ENCODE results near the gene DONSON. TPM values are rescaled to one million over a fixed set of nuclear protein-coding genes. Genes with fewer than 3 reads are reported as not detected.

Gene DONSON
- total and polyA plus RNA-seq, 4 donors, result 5.3 to 11.6 (median 8.0) TPM

- DNase-seq, result peak in 1 of 3 donors; percentile 4
- no peak for TF ChIP-seq CTCF (IDR thresholded peaks at IDR 0.05; ENCODE audit: control extremely low read depth, extremely low read depth)
- no peak for ATAC-seq (ENCODE audit: insufficient read depth, low FRiP score)
Observed at GRCh38 chr21:33572350-33572749, 16.1 kb downstream of the DONSON start.

GRCh38 chr21:33569991-33570390 lies 18.5 kb downstream of the DONSON start:
- Histone ChIP-seq H3K4me3 (no peak overlapping the region), H3K9me3 (ENCODE audit: control insufficient read depth in 4 of 4, insufficient read depth in 3 of 4, low read length in 3 of 4) (no peaks in the 10 kb centered on the region), H3K36me3 (ENCODE audit: control insufficient read depth in 4 of 4, insufficient read depth in 4 of 4, low read length in 4 of 4) (peaks cover 14 to 61% (median 29%) of the 10 kb centered on the region in 4 donors), H3K27ac (ENCODE audit: low read depth in 1 of 2, low read length in 1 of 2) (no peak overlapping the region), H3K4me1 (ENCODE audit: control insufficient read depth in 5 of 5, insufficient read depth in 5 of 5, low read length in 5 of 5) (peaks cover 0 to 2% (median 0%) of the 10 kb centered on the region in 5 donors), H3K27me3 (ENCODE audit: control insufficient read depth in 3 of 3, insufficient read depth in 3 of 3, low read length in 2 of 3) (no peaks in the 10 kb centered on the region), H3K9ac (ENCODE audit: insufficient read depth in 1 of 2, low read length in 2 of 2) (no peak overlapping the region)
- DNase-seq (no peak), ATAC-seq (ENCODE audit: insufficient read depth, low FRiP score) (no peak)
- WGBS, 2 donors, result 94 to 96% methylated on average over 5 of the region's 5 CpGs
- no peak for TF ChIP-seq CTCF (IDR thresholded peaks at IDR 0.05; ENCODE audit: control extremely low read depth, extremely low read depth)

More at GRCh38 chr21:33572350-33572749, 16.1 kb downstream of the DONSON start:
- H3K36me3 ChIP-seq (ENCODE audit: control insufficient read depth in 4 of 4, insufficient read depth in 4 of 4, low read length in 4 of 4), result peaks cover 19 to 67% (median 38%) of the 10 kb centered on the region in 4 donors
- no peak overlapping the region for H3K27ac ChIP-seq (ENCODE audit: low read depth in 1 of 2, low read length in 1 of 2)
- peaks cover 0 to 2% (median 0%) of the 10 kb centered on the region in 5 donors for H3K4me1 ChIP-seq (ENCODE audit: control insufficient read depth in 5 of 5, insufficient read depth in 5 of 5, low read length in 5 of 5)
- H3K4me3 ChIP-seq, result no peak overlapping the region
- WGBS, 2 donors, result 54 to 63% methylated on average over 3 of the region's 3 CpGs
- no peaks in the 10 kb centered on the region for H3K9me3 ChIP-seq (ENCODE audit: control insufficient read depth in 4 of 4, insufficient read depth in 3 of 4, low read length in 3 of 4)
- H3K9ac ChIP-seq (ENCODE audit: insufficient read depth in 1 of 2, low read length in 2 of 2), result no peak overlapping the region
- no peaks in the 10 kb centered on the region for H3K27me3 ChIP-seq (ENCODE audit: control insufficient read depth in 3 of 3, insufficient read depth in 3 of 3, low read length in 2 of 3)

DNA sequence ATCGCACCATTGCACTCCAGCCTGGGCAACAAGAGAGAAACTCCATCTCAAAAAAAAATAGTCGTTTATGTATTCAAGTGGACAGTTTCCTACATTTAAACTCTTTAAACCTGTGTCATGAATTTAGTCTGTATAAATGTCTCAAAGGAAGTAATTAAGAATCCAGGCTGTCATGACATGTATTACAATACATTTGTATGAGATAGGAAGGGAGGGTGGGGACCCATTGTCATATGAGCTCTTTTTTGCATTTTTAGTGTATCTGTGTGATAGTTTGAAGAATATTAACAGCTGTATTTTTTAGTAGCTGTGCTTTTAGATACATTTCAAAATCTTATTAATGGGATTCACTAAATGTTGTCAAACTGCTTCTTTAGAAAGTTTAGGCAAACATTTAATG lies 20.0 kb downstream of the DONSON start:
- no peak for DNase-seq
- Histone ChIP-seq H3K9me3 (ENCODE audit: control insufficient read depth in 4 of 4, insufficient read depth in 3 of 4, low read length in 3 of 4) (no peaks in the 10 kb centered on the region), H3K4me1 (ENCODE audit: control insufficient read depth in 5 of 5, insufficient read depth in 5 of 5, low read length in 5 of 5) (peaks cover 0 to 2% (median 0%) of the 10 kb centered on the region in 5 donors), H3K4me3 (no peak overlapping the region), H3K9ac (ENCODE audit: insufficient read depth in 1 of 2, low read length in 2 of 2) (no peak overlapping the region), H3K27me3 (ENCODE audit: control insufficient read depth in 3 of 3, insufficient read depth in 3 of 3, low read length in 2 of 3) (no peaks in the 10 kb centered on the region), H3K27ac (ENCODE audit: low read depth in 1 of 2, low read length in 1 of 2) (no peak overlapping the region), H3K36me3 (ENCODE audit: control insufficient read depth in 4 of 4, insufficient read depth in 4 of 4, low read length in 4 of 4) (peaks cover 13 to 58% (median 25%) of the 10 kb centered on the region in 4 donors)
- ATAC-seq (ENCODE audit: insufficient read depth, low FRiP score), result no peak
- TF ChIP-seq CTCF (IDR thresholded peaks at IDR 0.05; ENCODE audit: control extremely low read depth, extremely low read depth), result no peak
- WGBS, 2 donors, result 82 to 85% methylated on average over 2 of the region's 2 CpGs

DNA sequence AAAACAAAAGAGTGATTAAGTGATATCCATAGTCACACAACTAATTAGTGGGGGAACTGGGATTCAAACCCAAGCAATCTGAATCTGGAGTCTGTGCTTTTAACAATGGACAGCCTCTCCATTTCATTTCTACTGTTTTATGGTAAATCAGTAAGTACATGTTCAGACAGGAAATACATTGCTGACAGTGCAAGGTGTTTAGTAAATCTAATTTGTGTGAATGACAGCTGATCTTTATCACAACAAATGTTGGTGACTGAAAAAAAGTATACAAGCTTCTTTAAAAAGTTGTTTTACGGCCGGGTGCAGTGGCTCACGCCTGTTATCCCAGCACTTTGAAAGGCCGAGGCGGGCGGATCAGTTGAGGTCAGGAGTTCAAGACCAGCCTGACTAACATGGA lies 20.6 kb downstream of the DONSON start:
- H3K36me3 ChIP-seq (ENCODE audit: control insufficient read depth in 4 of 4, insufficient read depth in 4 of 4, low read length in 4 of 4), result peaks cover 13 to 55% (median 23%) of the 10 kb centered on the region in 4 donors
- DNase-seq, result no peak
- no peak overlapping the region for H3K27ac ChIP-seq (ENCODE audit: low read depth in 1 of 2, low read length in 1 of 2)
- H3K9ac ChIP-seq (ENCODE audit: insufficient read depth in 1 of 2, low read length in 2 of 2), result no peak overlapping the region
- 80 to 85% methylated on average over 6 of the region's 6 CpGs for WGBS, 2 donors
- no peak overlapping the region for H3K4me3 ChIP-seq
- no peaks in the 10 kb centered on the region for H3K9me3 ChIP-seq (ENCODE audit: control insufficient read depth in 4 of 4, insufficient read depth in 3 of 4, low read length in 3 of 4)
- no peak for ATAC-seq (ENCODE audit: insufficient read depth, low FRiP score)
- H3K4me1 ChIP-seq (ENCODE audit: control insufficient read depth in 5 of 5, insufficient read depth in 5 of 5, low read length in 5 of 5), result peaks cover 0 to 2% (median 0%) of the 10 kb centered on the region in 5 donors
- TF ChIP-seq CTCF (IDR thresholded peaks at IDR 0.05; ENCODE audit: control extremely low read depth, extremely low read depth), result no peak
- H3K27me3 ChIP-seq (ENCODE audit: control insufficient read depth in 3 of 3, insufficient read depth in 3 of 3, low read length in 2 of 3), result no peaks in the 10 kb centered on the region
